MM.1S (cell line): Measurements from ENCODE around the gene HECW1.

Source experiments
- DNase-seq: peaks from one replicate; pipeline ENCODE4 v3.0.0-alpha.2; 2015
- H2AFZ ChIP-seq: fragments of 300-600 bp; sonication (generic); 2 replicates; pipeline ENCODE4 v1.6.0; 2016; ENCODE audit warnings: antibody characterized with exemption, low read length
- H3F3A ChIP-seq: fragments of 300-600 bp; sonication (generic); 2 replicates; pipeline ENCODE4 v1.6.1; 2016; ENCODE audit warnings: mild to moderate bottlenecking, antibody characterized with exemption, low read length, moderate library complexity, mixed read lengths; ENCODE audit not compliant: insufficient read depth
- H3K27ac ChIP-seq: fragments of 300-600 bp; sonication (generic); 2 replicates; pipeline ENCODE4 v1.5.1; 2016; ENCODE audit warnings: mild to moderate bottlenecking, low read length
- H3K27me3 ChIP-seq: fragments of 300-600 bp; sonication (generic); replicated peaks from 2 replicates; pipeline ENCODE4 v1.6.0; 2016; ENCODE audit warnings: low read length; ENCODE audit not compliant: insufficient read depth
- H3K36me3 ChIP-seq: fragments of 300-600 bp; sonication (generic); replicated peaks from 2 replicates; pipeline ENCODE4 v1.6.1; 2016; ENCODE audit warnings: mild to moderate bottlenecking, low read length, mixed read lengths; ENCODE audit not compliant: insufficient read depth
- H3K4me1 ChIP-seq: fragments of 300-600 bp; sonication (generic); 2 replicates; pipeline ENCODE4 v1.6.1; 2016; ENCODE audit warnings: low read length, mixed read lengths
- H3K4me2 ChIP-seq: fragments of 300-600 bp; sonication (generic); 2 replicates; pipeline ENCODE4 v1.6.0; 2016; ENCODE audit warnings: low read depth, low read length
- H3K4me3 ChIP-seq: fragments of 300-600 bp; sonication (generic); 2 replicates; pipeline ENCODE4 v1.5.1; 2016; ENCODE audit warnings: low read length, mixed read lengths
- H3K79me2 ChIP-seq: fragments of 300-600 bp; sonication (generic); 2 replicates; pipeline ENCODE4 v1.6.1; 2016; ENCODE audit warnings: mixed run types, low read length, mixed read lengths
- H3K9ac ChIP-seq: fragments of 300-600 bp; sonication (generic); 2 replicates; pipeline ENCODE4 v1.6.1; 2016; ENCODE audit warnings: low read length, mixed read lengths
- H3K9me2 ChIP-seq: fragments of 300-600 bp; sonication (generic); replicated peaks from 2 replicates; pipeline ENCODE4 v1.6.1; 2016; ENCODE audit warnings: mild to moderate bottlenecking, low read length, mixed read lengths; ENCODE audit not compliant: insufficient read depth
- H3K9me3 ChIP-seq: fragments of 300-600 bp; sonication (generic); replicated peaks from 2 replicates; pipeline ENCODE4 v1.6.1; 2016; ENCODE audit warnings: mild to moderate bottlenecking, low read length, mixed read lengths; ENCODE audit not compliant: insufficient read depth
- H4K20me1 ChIP-seq: fragments of 300-600 bp; sonication (generic); 2 replicates; pipeline ENCODE4 v1.6.1; 2016; ENCODE audit warnings: mild to moderate bottlenecking, low read length, moderate library complexity, mixed read lengths; ENCODE audit not compliant: insufficient read depth
- EZH2 ChIP-seq: fragments of 300-600 bp; sonication (generic); optimal IDR thresholded peaks from 2 replicates; pipeline ENCODE3; 2017; ENCODE audit warnings: low read depth, mild to moderate bottlenecking, antibody characterized with exemption, low read length, mixed read lengths
- EZH2phosphoT487 ChIP-seq: fragments of 300-600 bp; sonication (generic); IDR thresholded peaks from 2 replicates; pipeline ENCODE4 v1.6.1; 2018; ENCODE audit warnings: antibody characterized with exemption, low read length
- TF ChIP-seq, protein P1 (sequence below): fragments of 300-600 bp; sonication (generic); IDR thresholded peaks from 2 replicates; pipeline ENCODE4 v1.5.1; 2016; ENCODE audit warnings: antibody characterized with exemption, low read length, mixed read lengths

Gene HECW1

DNA sequence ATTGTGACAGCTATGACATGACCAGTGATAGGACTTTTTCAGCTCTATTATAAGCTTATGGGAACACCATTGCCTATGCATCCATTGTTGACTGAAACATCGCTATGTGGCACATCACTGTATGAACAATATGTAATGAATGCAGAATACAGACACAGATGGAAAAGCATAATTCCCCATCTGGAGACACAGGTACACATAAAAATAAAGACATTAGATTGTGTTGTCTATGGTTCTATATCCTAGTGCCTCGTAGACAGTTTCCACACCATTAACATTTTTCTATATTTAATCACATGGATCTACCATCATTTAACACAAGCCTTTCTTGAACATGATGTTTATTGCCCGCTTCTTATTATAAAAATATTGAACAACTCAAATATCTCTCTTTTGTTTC lies 374.2 kb downstream of the HECW1 start:
- no peak for DNase-seq
- H3K9ac ChIP-seq, result no peak overlapping the region
- no peaks in the 10 kb centered on the region for H4K20me1 ChIP-seq
- H3K27ac ChIP-seq, result no peak overlapping the region
- H3K4me3 ChIP-seq, result no peak overlapping the region
- no peaks in the 10 kb centered on the region for H3K9me2 ChIP-seq
- no peaks in the 10 kb centered on the region for H3K9me3 ChIP-seq
- no peak overlapping the region for H3K4me2 ChIP-seq
- no peaks in the 10 kb centered on the region for H3K36me3 ChIP-seq
- no peaks in the 10 kb centered on the region for H3K79me2 ChIP-seq
- peaks cover 19% of the 10 kb centered on the region for H3K4me1 ChIP-seq
- TF ChIP-seq EZH2phosphoT487 (no peak), EZH2 (no peak)
- TF ChIP-seq, protein P1, sequence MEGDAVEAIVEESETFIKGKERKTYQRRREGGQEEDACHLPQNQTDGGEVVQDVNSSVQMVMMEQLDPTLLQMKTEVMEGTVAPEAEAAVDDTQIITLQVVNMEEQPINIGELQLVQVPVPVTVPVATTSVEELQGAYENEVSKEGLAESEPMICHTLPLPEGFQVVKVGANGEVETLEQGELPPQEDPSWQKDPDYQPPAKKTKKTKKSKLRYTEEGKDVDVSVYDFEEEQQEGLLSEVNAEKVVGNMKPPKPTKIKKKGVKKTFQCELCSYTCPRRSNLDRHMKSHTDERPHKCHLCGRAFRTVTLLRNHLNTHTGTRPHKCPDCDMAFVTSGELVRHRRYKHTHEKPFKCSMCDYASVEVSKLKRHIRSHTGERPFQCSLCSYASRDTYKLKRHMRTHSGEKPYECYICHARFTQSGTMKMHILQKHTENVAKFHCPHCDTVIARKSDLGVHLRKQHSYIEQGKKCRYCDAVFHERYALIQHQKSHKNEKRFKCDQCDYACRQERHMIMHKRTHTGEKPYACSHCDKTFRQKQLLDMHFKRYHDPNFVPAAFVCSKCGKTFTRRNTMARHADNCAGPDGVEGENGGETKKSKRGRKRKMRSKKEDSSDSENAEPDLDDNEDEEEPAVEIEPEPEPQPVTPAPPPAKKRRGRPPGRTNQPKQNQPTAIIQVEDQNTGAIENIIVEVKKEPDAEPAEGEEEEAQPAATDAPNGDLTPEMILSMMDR, result no peak
- no peak overlapping the region for H2AFZ ChIP-seq
- H3F3A ChIP-seq, result peaks cover 5% of the 10 kb centered on the region
- H3K27me3 ChIP-seq, result no peaks in the 10 kb centered on the region; the same call in 1 of the 2 replicates

DNA sequence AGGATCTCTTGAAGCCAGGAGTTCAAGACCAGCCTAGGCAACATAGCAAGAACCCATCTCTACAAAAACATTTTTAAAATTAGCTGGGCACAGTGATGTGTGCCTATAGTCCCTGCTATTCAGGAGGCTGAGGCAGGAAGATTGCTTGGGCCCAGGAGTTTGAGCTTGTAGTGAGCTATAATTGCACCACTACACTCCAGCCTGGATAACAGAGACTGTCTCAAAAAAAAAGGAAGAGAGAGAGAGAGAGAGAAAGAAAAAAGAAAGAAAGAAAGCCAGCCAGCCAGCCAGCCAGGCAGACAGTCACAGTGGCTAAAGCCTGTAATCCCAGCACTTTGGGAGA lies 375.3 kb downstream of the HECW1 start:
- Histone ChIP-seq H3K4me3 (no peak overlapping the region), H4K20me1 (no peaks in the 10 kb centered on the region), H3K4me1 (peaks cover 19% of the 10 kb centered on the region), H3K27me3 (no peaks in the 10 kb centered on the region; the same call in 1 of the 2 replicates), H3K9ac (no peak overlapping the region), H3F3A (peaks cover 5% of the 10 kb centered on the region), H3K27ac (no peak overlapping the region), H3K9me3 (no peaks in the 10 kb centered on the region), H3K4me2 (no peak overlapping the region), H3K36me3 (no peaks in the 10 kb centered on the region), H3K79me2 (no peaks in the 10 kb centered on the region), H2AFZ (no peak overlapping the region), H3K9me2 (no peaks in the 10 kb centered on the region)
- no peak for DNase-seq
- TF ChIP-seq, protein P1, result no peak
- TF ChIP-seq EZH2phosphoT487 (no peak), EZH2 (no peak)

DNA sequence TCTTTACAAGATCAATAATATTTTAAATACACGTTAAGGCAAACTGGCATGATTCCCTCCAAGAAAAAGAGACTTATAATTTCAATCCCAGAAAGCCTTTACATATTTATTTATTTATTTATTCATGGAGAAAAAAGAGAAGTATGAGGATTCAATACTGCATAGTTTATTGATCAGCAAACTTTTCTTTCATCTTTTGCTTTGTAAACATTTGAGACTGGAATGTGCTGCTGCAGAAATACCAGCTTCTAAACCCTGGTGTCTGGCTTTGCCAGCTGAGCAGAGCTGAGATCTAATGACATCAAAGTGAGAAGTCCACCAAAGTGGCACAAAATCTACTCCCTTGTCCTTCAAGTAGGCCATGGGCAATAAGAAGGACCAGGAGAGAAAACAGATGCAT lies 376.8 kb downstream of the HECW1 start:
- H3K9me3 ChIP-seq, result no peaks in the 10 kb centered on the region
- no peaks in the 10 kb centered on the region; the same call in 1 of the 2 replicates for H3K27me3 ChIP-seq
- no peaks in the 10 kb centered on the region for H3K79me2 ChIP-seq
- H3F3A ChIP-seq, result peaks cover 5% of the 10 kb centered on the region
- H3K27ac ChIP-seq, result no peak overlapping the region; the same call in 1 of the 2 replicates
- no peaks in the 10 kb centered on the region for H4K20me1 ChIP-seq
- H3K4me2 ChIP-seq, result peak overlapping the region; percentile 78; the same call in 1 of the 2 replicates
- no peak for DNase-seq
- H3K4me1 ChIP-seq, result peaks cover 19% of the 10 kb centered on the region
- H3K9me2 ChIP-seq, result no peaks in the 10 kb centered on the region
- H3K9ac ChIP-seq, result no peak overlapping the region
- H3K36me3 ChIP-seq, result no peaks in the 10 kb centered on the region
- no peak overlapping the region for H3K4me3 ChIP-seq
- TF ChIP-seq EZH2, result no peak
- no peak for TF ChIP-seq EZH2phosphoT487
- TF ChIP-seq, protein P1, result no peak
- no peak overlapping the region for H2AFZ ChIP-seq
